Stimulated activated CD8-positive, alpha-beta memory T cell treated with anti-CD3 and anti-CD28 coated beads, Interleukin-4, amount 100 ng/mL, for 48 hours (primary cell): ENCODE measurements around the gene BRME1.

Experiments
- DNase-seq: peaks from one replicate; pipeline ENCODE4 v3.0.0-alpha.2; 2020

Gene BRME1

GRCh38 chr19:13885826-13886365 is 20.0 kb downstream of the BRME1 start:
- DNase-seq: no peak

- no peak for DNase-seq
Observed at GRCh38 chr19:13884726-13885591, 21.0 kb downstream of the BRME1 start.

- no peak for DNase-seq
Observed at GRCh38 chr19:13883516-13884064, 22.3 kb downstream of the BRME1 start.

GRCh38 chr19:13882836-13883235 is 23.1 kb downstream of the BRME1 start:
- no peak for DNase-seq

- DNase-seq: no peak
Observed at GRCh38 chr19:13882419-13882795, 23.5 kb downstream of the BRME1 start.

GRCh38 chr19:13881692-13882418 is 24.1 kb downstream of the BRME1 start:
- peak; percentile 59 for DNase-seq

- DNase-seq: peak; percentile 55
Observed at GRCh38 chr19:13881251-13881691, 24.6 kb downstream of the BRME1 start.

- DNase-seq: peak; percentile 100
Observed at GRCh38 chr19:13880059-13881043, 25.6 kb downstream of the BRME1 start.

- DNase-seq: no peak
Observed at GRCh38 chr19:13877303-13877702, 28.6 kb downstream of the BRME1 start.

- DNase-seq: no peak
Observed at GRCh38 chr19:13876834-13877233, 29.1 kb downstream of the BRME1 start, which contains the start of gene NANOS3. Gene NANOS3 (plus strand): TSS chr19:13877134. CDS start chr19:13877249, 115 bp downstream.

- DNase-seq: no peak
Observed at GRCh38 chr19:13875824-13876223, 30.1 kb downstream of the BRME1 start.

- no peak for DNase-seq
Observed at GRCh38 chr19:13873834-13874515, 31.9 kb downstream of the BRME1 start.

- peak; percentile 69 for DNase-seq
Observed at GRCh38 chr19:13872695-13873389, 33.1 kb downstream of the BRME1 start.

GRCh38 chr19:13872339-13872694 is 33.6 kb downstream of the BRME1 start:
- DNase-seq: no peak

- DNase-seq: no peak
Observed at GRCh38 chr19:13870873-13871272, 35.0 kb downstream of the BRME1 start.

GRCh38 chr19:13869281-13869680 is 36.6 kb downstream of the BRME1 start:
- DNase-seq: no peak

- no peak for DNase-seq
Observed at GRCh38 chr19:13868663-13869062, 37.3 kb downstream of the BRME1 start.

GRCh38 chr19:13866463-13867046 is 39.4 kb downstream of the BRME1 start:
- no peak for DNase-seq

- no peak for DNase-seq
Observed at GRCh38 chr19:13865571-13866462, 40.1 kb downstream of the BRME1 start.
